Smooth muscle cell (in vitro differentiated cells): ENCODE results near the gene RAI14. TPM values are rescaled to one million over a fixed set of nuclear protein-coding genes. Genes with fewer than 3 reads are reported as not detected.
A peak's percentile ranks its signal among the peaks of the same experiment; 100 is the strongest.

ENCODE experiments used
- DNase-seq: peaks from one replicate; lab custom pipeline; 2025; ENCODE audit not compliant: unreplicated experiment; lab: John Stamatoyannopoulos, UW
- H2AFZ ChIP-seq: fragments of 200-600 bp; sonication (generic); 2 replicates; pipeline ENCODE4 v1.6.0; 2016; ENCODE audit warnings: antibody characterized with exemption, low read depth, mild to moderate bottlenecking
- H3F3A ChIP-seq: fragments of 200-600 bp; sonication (generic); 2 replicates; pipeline ENCODE4 v1.6.0; 2017; ENCODE audit warnings: antibody characterized with exemption, low read depth
- H3K27ac ChIP-seq: fragments of 200-600 bp; sonication (generic); 2 replicates; pipeline ENCODE4 v1.5.1; 2016; ENCODE audit warnings: low read depth, mild to moderate bottlenecking
- H3K27me3 ChIP-seq: fragments of 200-600 bp; sonication (generic); 2 replicates; pipeline ENCODE4 v1.6.1; 2016; ENCODE audit warnings: low read depth, mild to moderate bottlenecking
- H3K36me3 ChIP-seq: fragments of 200-600 bp; sonication (generic); 2 replicates; pipeline ENCODE4 v1.5.1; 2016; ENCODE audit warnings: low read depth
- H3K4me1 ChIP-seq: fragments of 200-600 bp; sonication (generic); 2 replicates; pipeline ENCODE4 v1.5.1; 2016; ENCODE audit warnings: low read depth
- H3K4me2 ChIP-seq: fragments of 200-600 bp; sonication (generic); 2 replicates; pipeline ENCODE4 v1.6.0; 2016; ENCODE audit warnings: mild to moderate bottlenecking
- H3K4me3 ChIP-seq: fragments of 200-600 bp; sonication (generic); 2 replicates; pipeline ENCODE4 v1.5.1; 2016; ENCODE audit warnings: mild to moderate bottlenecking
- H3K79me2 ChIP-seq: fragments of 200-600 bp; sonication (generic); 2 replicates; pipeline ENCODE4 v1.6.0; 2016; ENCODE audit warnings: low read depth, mild to moderate bottlenecking
- H3K9ac ChIP-seq: fragments of 200-600 bp; sonication (generic); 2 replicates; pipeline ENCODE4 v1.6.0; 2016; ENCODE audit warnings: low read depth
- H3K9me3 ChIP-seq: fragments of 200-600 bp; sonication (generic); replicated peaks from 2 replicates; pipeline ENCODE4 v1.5.1; 2016; ENCODE audit warnings: low read depth
- H4K20me1 ChIP-seq: fragments of 200-600 bp; sonication (generic); 2 replicates; pipeline ENCODE4 v1.6.0; 2016; ENCODE audit warnings: low read depth
- CTCF ChIP-seq: fragments of 200-600 bp; sonication (generic); IDR thresholded peaks from 2 replicates; pipeline ENCODE4 v1.5.1; 2017; ENCODE audit warnings: borderline replicate concordance, mild to moderate bottlenecking, antibody characterized with exemption; ENCODE audit not compliant: insufficient read depth, poor library complexity, severe bottlenecking
- WGBS: methylation state at CpG from one replicate; pipeline ENCODE4 v1.1.7; 2016; ENCODE audit warnings: low lambda C conversion rate; 5-methylcytosine and 5-hydroxymethylcytosine counted together
- polyA plus RNA-seq: library from polyadenylated mRNA; unstranded; fragments of >200 nt; fragmentation: Nextera tagmentation; extraction: Ambion mirVana; gene quantifications from 2 replicates; pipeline ENCODE4 v1.2.1, GENCODE V29; 2016
- total RNA-seq: library from RNA; depleted of rRNA; stranded (reverse); fragments of >200 nt; gene quantifications from 2 replicates; pipeline ENCODE4 v1.2.3, GENCODE V29; 2014

Gene RAI14
- total RNA-seq (209 and 211 TPM in 2 replicates), polyA plus RNA-seq (111 and 113 TPM in 2 replicates)

DNA sequence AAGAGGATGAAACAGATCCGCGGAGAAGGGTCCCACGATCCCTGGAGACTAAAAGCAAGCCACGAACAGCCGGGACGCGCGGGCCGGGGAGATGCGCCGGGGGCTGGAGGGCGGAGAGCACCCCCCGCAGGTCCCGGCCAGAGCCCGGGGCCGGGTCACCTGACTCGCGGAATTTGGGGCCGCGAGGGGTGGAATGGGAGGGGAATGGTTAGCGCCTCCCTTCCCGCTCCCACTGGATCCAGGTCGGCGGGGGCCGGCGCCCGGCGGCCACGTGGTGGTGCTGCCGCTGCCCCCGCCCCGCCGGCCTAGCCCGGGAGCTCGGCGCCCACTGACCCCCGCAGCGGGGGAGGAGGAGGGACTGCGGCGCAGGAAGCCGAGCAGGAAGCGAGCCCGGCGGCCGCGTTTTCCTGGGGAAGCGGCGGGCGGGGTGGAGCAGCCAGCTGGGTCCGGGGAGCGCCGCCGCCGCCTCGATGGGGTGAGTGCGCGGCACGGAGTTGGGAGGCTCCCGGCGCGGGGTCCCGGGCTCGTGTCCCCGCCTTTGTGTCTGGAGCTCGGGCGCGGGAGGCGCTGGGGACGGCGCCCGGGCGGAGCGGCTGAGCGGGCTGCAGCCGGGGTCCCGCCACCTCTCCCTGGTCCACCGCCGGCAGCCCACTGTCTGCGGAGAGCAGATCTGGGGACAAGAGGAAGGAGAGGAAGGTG lies at the start of gene RAI14:
TSS of gene RAI14 (plus strand) at position 328 of the 699 bp plus-strand sequence. CDS start 30,592 bp downstream, outside the sequence.
- Histone ChIP-seq H3K36me3 (no peaks in the 10 kb centered on the region), H3K27ac (peak within 1 kb of the TSS; percentile 93), H3K4me3 (peak within 1 kb of the TSS; percentile 95), H3F3A (peaks cover 4% of the 10 kb centered on the region), H3K79me2 (peaks cover 46% of the 10 kb centered on the region), H3K4me1 (peaks cover 12% of the 10 kb centered on the region), H3K4me2 (peak within 1 kb of the TSS; percentile 91), H3K9me3 (no peaks in the 10 kb centered on the region), H3K9ac (peak within 1 kb of the TSS; percentile 94), H3K27me3 (no peaks in the 10 kb centered on the region), H4K20me1 (peaks cover 34% of the 10 kb centered on the region), H2AFZ (peak within 1 kb of the TSS; percentile 72)
- WGBS = under 1% methylated on average over 59 of the region's 79 CpGs
- DNase-seq = peak; percentile 41
- TF ChIP-seq CTCF = peak; percentile 15

- 65% methylated on average over 3 of the region's 3 CpGs for WGBS
- H2AFZ ChIP-seq = no peak overlapping the region
- H4K20me1 ChIP-seq = no peaks in the 10 kb centered on the region
- H3K4me1 ChIP-seq = peaks cover 24% of the 10 kb centered on the region
- no peaks in the 10 kb centered on the region for H3K9me3 ChIP-seq
- peak overlapping the region; percentile 99 for H3K27ac ChIP-seq
- no peak for TF ChIP-seq CTCF
- H3K36me3 ChIP-seq = no peaks in the 10 kb centered on the region
- H3K4me2 ChIP-seq = peak overlapping the region; percentile 62
- H3K4me3 ChIP-seq = no peak overlapping the region
- no peaks in the 10 kb centered on the region for H3K79me2 ChIP-seq
- H3F3A ChIP-seq = peaks cover 22% of the 10 kb centered on the region
- H3K27me3 ChIP-seq = no peaks in the 10 kb centered on the region
- DNase-seq = no peak
- peak overlapping the region; percentile 65 for H3K9ac ChIP-seq
Measured at GRCh38 chr5:34608368-34608767, 47.8 kb upstream of the RAI14 start.

DNA sequence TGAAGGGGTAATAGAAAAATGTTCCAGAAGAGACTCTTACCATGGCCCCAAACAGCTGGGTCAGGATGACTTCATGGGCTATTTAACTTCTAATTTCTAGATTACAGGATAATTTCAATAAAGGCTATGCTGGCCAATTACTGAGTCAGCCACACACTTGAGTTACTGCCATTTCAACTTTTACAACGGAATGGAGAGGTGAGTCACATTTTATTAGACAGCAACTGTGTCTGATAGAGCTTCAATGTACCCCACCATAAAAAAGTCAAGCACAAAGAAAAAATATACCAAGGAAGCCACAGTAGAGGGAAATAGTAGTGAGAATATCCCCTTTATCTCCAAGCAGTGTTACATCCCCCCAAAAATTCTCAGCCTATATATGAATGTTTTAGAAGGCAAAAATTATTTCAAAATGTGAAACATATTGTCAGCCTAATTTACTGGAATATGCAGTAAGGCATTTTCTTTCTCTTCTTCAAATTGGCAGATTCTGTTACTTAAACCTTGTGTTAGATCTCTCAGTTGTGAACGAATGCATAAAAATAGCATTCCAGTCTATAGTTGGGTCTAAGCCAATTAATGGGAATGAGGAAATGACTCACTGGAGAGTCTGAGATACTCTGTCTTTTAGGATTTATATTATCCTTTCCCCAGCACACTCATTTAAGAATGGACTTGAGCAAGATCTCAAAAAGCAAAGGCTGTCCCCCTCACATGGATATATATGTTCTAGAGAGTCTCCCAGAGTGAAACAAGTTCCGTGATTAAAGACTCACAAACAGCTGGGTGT lies 47.1 kb upstream of the RAI14 start:
- H3K27me3 ChIP-seq = no peaks in the 10 kb centered on the region
- peaks cover 22% of the 10 kb centered on the region for H3F3A ChIP-seq
- no peaks in the 10 kb centered on the region for H3K9me3 ChIP-seq
- no peak overlapping the region for H2AFZ ChIP-seq
- H3K4me3 ChIP-seq = no peak overlapping the region
- 4% methylated on average over 3 of the region's 3 CpGs for WGBS
- peak overlapping the region; percentile 99 for H3K27ac ChIP-seq
- no peaks in the 10 kb centered on the region for H3K79me2 ChIP-seq
- no peak for TF ChIP-seq CTCF
- H4K20me1 ChIP-seq = no peaks in the 10 kb centered on the region
- peak overlapping the region; percentile 93 for H3K9ac ChIP-seq
- DNase-seq = no peak
- H3K36me3 ChIP-seq = no peaks in the 10 kb centered on the region
- H3K4me2 ChIP-seq = peak overlapping the region; percentile 70
- peaks cover 24% of the 10 kb centered on the region for H3K4me1 ChIP-seq
